SK-N-SH (cell line): Measurements from ENCODE around the gene WFDC13. TPM values are rescaled to one million over a fixed set of nuclear protein-coding genes. Genes with fewer than 3 reads are reported as not detected.
"Not testable (repeated sequence)": the region's sequence is repeated elsewhere in the genome, so short reads cannot be mapped to it uniquely, and the experiment has no call there.

Experiments
- CTCF ChIA-PET: fragments of 300-600, 350-600 bp; formaldehyde crosslinking; extraction: SDS; loops from one replicate; lab custom pipeline; 2021; lab: Yijun Ruan, JAX
- POLR2A ChIA-PET: fragments of 350-600 bp; sonication (Branson Sonifier 250); formaldehyde crosslinking; extraction: SDS; loops from one replicate; lab custom pipeline; 2020; ENCODE audit warnings: antibody characterized with exemption, inconsistent platforms; lab: Yijun Ruan, JAX
- DNase-seq: peaks from one replicate; pipeline ENCODE4 v3.0.0; 2012
- H2AFZ ChIP-seq: fragments of 200-600 bp; sonication (generic); 2 replicates; pipeline ENCODE4 v1.8.1; 2016; ENCODE audit warnings: antibody characterized with exemption, mild to moderate bottlenecking, low read depth
- H3F3A ChIP-seq: fragments of 200-600 bp; sonication (generic); replicated peaks from 2 replicates; pipeline ENCODE3; 2016; ENCODE audit warnings: antibody characterized with exemption, mild to moderate bottlenecking; ENCODE audit not compliant: insufficient read depth
- H3K27ac ChIP-seq, 2 experiments: fragments of 200-500 bp in 1 of 2; fragments of 200-600 bp in 1 of 2; sonication (Bioruptor generic) in 1 of 2; sonication (generic), shearing (Covaris generic) in 1 of 2; 2 replicates each; pipeline versions ENCODE4 v1.5.1 to v1.6.1; 2014 to 2016; ENCODE audit warnings: low read depth in 2 of 2, inconsistent platforms in 1 of 2, low read length in 1 of 2, mild to moderate bottlenecking in 1 of 2, mixed read lengths in 1 of 2
- H3K27me3 ChIP-seq: fragments of 200-600 bp; sonication (generic), shearing (Covaris generic); 2 replicates; pipeline ENCODE4 v1.6.1; 2016; ENCODE audit warnings: mixed run types; ENCODE audit not compliant: insufficient read depth
- H3K36me3 ChIP-seq, 2 experiments: fragments of 200-500 bp in 1 of 2; fragments of 200-600 bp in 1 of 2; sonication (Bioruptor generic) in 1 of 2; sonication (generic) in 1 of 2; replicated peaks in 1 of 2; 2 replicates each; pipeline versions ENCODE3 to v1.5.1; 2014 to 2016; ENCODE audit warnings: low read length in 1 of 2, mild to moderate bottlenecking in 1 of 2; ENCODE audit not compliant: insufficient read depth in 2 of 2, control insufficient read depth in 1 of 2
- H3K4me1 ChIP-seq, 2 experiments: fragments of 200-500 bp in 1 of 2; fragments of 200-600 bp in 1 of 2; sonication (Bioruptor generic) in 1 of 2; sonication (generic), shearing (Covaris generic) in 1 of 2; 2 replicates each; pipeline versions ENCODE4 v1.5.1 to v1.6.1; 2014 to 2016; ENCODE audit warnings: low read depth in 1 of 2, low read length in 1 of 2, mixed run types in 1 of 2; ENCODE audit not compliant: insufficient read depth in 2 of 2, control insufficient read depth in 1 of 2
- H3K4me2 ChIP-seq: fragments of 200-600 bp; sonication (generic), shearing (Covaris generic); 2 replicates; pipeline ENCODE4 v1.6.1; 2017; ENCODE audit warnings: mixed run types
- H3K4me3 ChIP-seq, 2 experiments: fragments of 200-500 bp in 1 of 2; fragments of 200-600 bp in 1 of 2; sonication (Bioruptor generic) in 1 of 2; sonication (generic), shearing (Covaris generic) in 1 of 2; 2 replicates each; pipeline versions ENCODE4 v1.5.1 to v1.8.1; 2014 to 2016; ENCODE audit warnings: low read depth in 2 of 2, inconsistent platforms in 1 of 2, low read length in 1 of 2, mild to moderate bottlenecking in 1 of 2, mixed read lengths in 1 of 2, moderate library complexity in 1 of 2
- H3K79me2 ChIP-seq: fragments of 200-600 bp; sonication (generic); 2 replicates; pipeline ENCODE4 v1.8.1; 2017; ENCODE audit warnings: mild to moderate bottlenecking; ENCODE audit not compliant: insufficient read depth
- H3K9ac ChIP-seq: fragments of 200-600 bp; sonication (generic); 2 replicates; pipeline ENCODE4 v1.6.1; 2017; ENCODE audit warnings: mixed run types
- H3K9me2 ChIP-seq: fragments of 200-600 bp; sonication (generic); 2 replicates; pipeline ENCODE4 v1.6.1; 2017; ENCODE audit warnings: mixed run types
- H3K9me3 ChIP-seq: fragments of 200-600 bp; sonication (generic); 2 replicates; pipeline ENCODE4 v1.6.1; 2017; ENCODE audit warnings: mixed run types, mild to moderate bottlenecking, moderate library complexity
- H4K20me1 ChIP-seq: fragments of 200-600 bp; sonication (generic); 2 replicates; pipeline ENCODE4 v1.6.1; 2017; ENCODE audit warnings: mild to moderate bottlenecking, mixed run types; ENCODE audit not compliant: insufficient read depth
- GABPA ChIP-seq: IDR thresholded peaks from 2 replicates; pipeline ENCODE4 v1.4.0; 2012; ENCODE audit warnings: low read depth, mild to moderate bottlenecking
- MAX ChIP-seq: IDR thresholded peaks from 2 replicates; pipeline ENCODE4 v1.4.0; 2012; ENCODE audit warnings: low read depth
- NRF1 ChIP-seq: IDR thresholded peaks from 2 replicates; pipeline ENCODE4 v1.6.1; 2012; ENCODE audit warnings: low read depth, mild to moderate bottlenecking, low read length
- POLR2AphosphoS5 ChIP-seq: IDR thresholded peaks from 2 replicates; pipeline ENCODE4 v1.6.1; 2012; ENCODE audit warnings: low read depth, low read length
- REST ChIP-seq: IDR thresholded peaks from 2 replicates; pipeline ENCODE4 v1.6.1; 2012; ENCODE audit warnings: mild to moderate bottlenecking, low read depth, low read length, moderate library complexity
- RXRA ChIP-seq: IDR thresholded peaks from 2 replicates; pipeline ENCODE4 v1.4.0; 2012; ENCODE audit warnings: low read depth, mild to moderate bottlenecking, borderline replicate concordance
- TAF1 ChIP-seq: IDR thresholded peaks from 2 replicates; pipeline ENCODE4 v1.6.1; 2012; ENCODE audit warnings: low read depth, mild to moderate bottlenecking, low read length, moderate library complexity, borderline replicate concordance
- USF1 ChIP-seq: IDR thresholded peaks from 2 replicates; pipeline ENCODE4 v1.4.0; 2012; ENCODE audit warnings: low read depth, borderline replicate concordance
- WGBS: methylation state at CpG from one replicate; pipeline ENCODE4 v1.1.6; 2017; ENCODE audit warnings: low lambda C conversion rate; 5-methylcytosine and 5-hydroxymethylcytosine counted together
- polyA plus RNA-seq, 3 experiments: library from polyadenylated mRNA; depleted of rRNA; stranded (reverse); fragments of >200 nt; gene quantifications; 2 replicates each; pipeline ENCODE4 v1.2.3, GENCODE V29; 2012

The WFDC13 gene
- polyA plus RNA-seq, 1 of the 3 experiments (the other 2 are of a cell fraction) = not detected

GRCh38 chr20:45685896-45686295, 15.9 kb upstream of the WFDC13 start:
- Histone ChIP-seq H3K4me2 (no peak overlapping the region), H3K36me3 (no peaks in the 10 kb centered on the region), H3F3A (no peaks in the 10 kb centered on the region), H2AFZ (no peak overlapping the region), H3K27me3 (no peaks in the 10 kb centered on the region), H3K9me2 (no peaks in the 10 kb centered on the region), H3K27ac (no peak overlapping the region), H3K4me1 (no peaks in the 10 kb centered on the region), H3K9ac (no peak overlapping the region), H3K79me2 (no peaks in the 10 kb centered on the region), H3K9me3 (no peaks in the 10 kb centered on the region), H4K20me1 (no peaks in the 10 kb centered on the region), H3K4me3 (no peak overlapping the region)
- DNase-seq = no peak
- WGBS = 6% methylated on average over 3 of the region's 3 CpGs
- ChIA-PET POLR2A (no interaction called here), CTCF (no interaction called here)
- no peak for TF ChIP-seq POLR2AphosphoS5
- TF ChIP-seq USF1 = no peak
- TF ChIP-seq GABPA = no peak
- no peak for TF ChIP-seq MAX
- no peak for TF ChIP-seq REST
- TF ChIP-seq TAF1 = no peak
- no peak for TF ChIP-seq NRF1

- CTCF ChIA-PET, H3K27me3 ChIP-seq, H3K9me3 ChIP-seq, H3F3A ChIP-seq, H3K9ac ChIP-seq, POLR2A ChIA-PET, H3K9me2 ChIP-seq, H3K4me2 ChIP-seq, H3K79me2 ChIP-seq, DNase-seq, H2AFZ ChIP-seq, H3K4me3 ChIP-seq, H4K20me1 ChIP-seq, H3K27ac ChIP-seq, H3K36me3 ChIP-seq, H3K4me1 ChIP-seq: not testable (repeated sequence)
- WGBS = 23% methylated on average over 9 of the region's 12 CpGs
Measured at GRCh38 chr20:45693346-45693745, 8.5 kb upstream of the WFDC13 start.

- no peak for DNase-seq
- Histone ChIP-seq H4K20me1 (no peaks in the 10 kb centered on the region), H3K36me3 (no peaks in the 10 kb centered on the region), H2AFZ (no peak overlapping the region), H3F3A (no peaks in the 10 kb centered on the region), H3K9ac (no peak overlapping the region), H3K9me2 (no peaks in the 10 kb centered on the region), H3K27me3 (peaks cover 5% of the 10 kb centered on the region; the same call in 1 of the 2 replicates), H3K79me2 (no peaks in the 10 kb centered on the region), H3K27ac (no peak overlapping the region), H3K4me2 (no peak overlapping the region), H3K4me3 (no peak overlapping the region), H3K9me3 (no peaks in the 10 kb centered on the region), H3K4me1 (no peaks in the 10 kb centered on the region)
- no peak for TF ChIP-seq RXRA
- ChIA-PET CTCF (no interaction called here), POLR2A (no interaction called here)
- 36% methylated on average over 2 of the region's 2 CpGs for WGBS
Measured at GRCh38 chr20:45695496-45695895, 6.3 kb upstream of the WFDC13 start.
